ENCODE data around the gene TCHH. TPM values are rescaled to one million over a fixed set of nuclear protein-coding genes. Genes with fewer than 3 reads are reported as not detected.
"Not testable (repeated sequence)": the region's sequence is repeated elsewhere in the genome, so short reads cannot be mapped to it uniquely, and the experiment has no call there.

Gene TCHH
- under 1 TPM in 1 of 2 experiments, not detected in 1; 0.08 TPM for total RNA-seq

GRCh38 chr1:152115344-152115743 lies at the start of gene TCHH:
Gene TCHH, minus strand, starts transcription at chr1:152115444. Its CDS starts 1,364 bp downstream, at chr1:152114080.
- Mint-ChIP-seq H3K9me3 (ENCODE audit: insufficient read depth) (no peaks in the 10 kb centered on the region), H3K36me3 (ENCODE audit: low read depth) (no peaks in the 10 kb centered on the region), H3K4me3 (no peak within 1 kb of the TSS), H3K27ac (no peak within 1 kb of the TSS), H3K4me1 (ENCODE audit: low read depth) (no peaks in the 10 kb centered on the region), H3K27me3 (ENCODE audit: low read depth) (peaks cover 47% of the 10 kb centered on the region)
- no peak for DNase-seq
- ChIA-PET POLR2A (interaction anchor here (0.6 kb wide), 1 partner anchor 30 kb away, joined by 3 read pairs; no protein-coding TSS in a partner anchor), CTCF (interaction anchor here (1.1 kb wide), 1 partner anchor 62 kb away, joined by 3 read pairs; no protein-coding TSS in a partner anchor)
- no peak for ATAC-seq

GRCh38 chr1:152164517-152165136 lies 49.4 kb upstream of the TCHH start:
- Mint-ChIP-seq H3K4me1 (ENCODE audit: low read depth) (peaks cover 11% of the 10 kb centered on the region), H3K27ac (no peak overlapping the region), H3K9me3 (ENCODE audit: insufficient read depth) (no peaks in the 10 kb centered on the region), H3K36me3 (ENCODE audit: low read depth) (no peaks in the 10 kb centered on the region), H3K27me3 (ENCODE audit: low read depth) (peaks cover 5% of the 10 kb centered on the region), H3K4me3 (no peak overlapping the region)
- ChIA-PET CTCF (interaction anchor here (0.5 kb wide), 1 partner anchor 13 kb away, joined by 3 read pairs; no protein-coding TSS in a partner anchor), POLR2A (no interaction called here)
- ATAC-seq, result no peak
- no peak for DNase-seq

DNA sequence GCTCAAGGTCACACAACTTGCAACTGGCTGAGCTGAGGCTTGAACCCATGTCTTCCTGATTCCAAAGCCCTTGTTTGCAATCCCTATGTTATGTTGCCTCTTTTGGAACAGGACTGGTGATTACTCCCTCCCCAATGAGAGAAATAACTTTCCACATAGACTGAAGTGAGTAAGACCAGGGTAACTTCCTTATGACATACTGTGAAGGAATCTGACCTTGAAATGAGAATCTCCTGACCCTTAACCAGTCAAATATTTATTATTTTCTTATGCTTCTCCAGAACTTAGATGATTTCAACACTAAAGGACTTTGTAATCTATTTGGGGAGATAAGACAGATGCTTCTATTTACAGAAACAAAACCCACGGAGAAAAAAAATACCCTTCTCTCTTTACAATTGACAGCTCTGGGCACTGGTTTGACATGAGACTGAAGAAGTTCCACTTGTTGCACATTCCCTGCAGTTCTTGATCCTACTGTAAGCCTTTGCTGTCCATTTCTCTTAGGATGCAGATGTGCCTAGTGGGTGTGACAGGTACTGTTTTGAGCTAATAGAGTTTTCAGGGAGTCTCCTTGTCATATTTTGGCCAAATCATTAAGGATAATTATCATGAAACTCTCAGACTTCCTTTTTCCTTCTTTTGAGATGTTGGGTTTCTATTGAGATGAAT lies 47.7 kb upstream of the TCHH start:
- DNase-seq, result no peak
- ChIA-PET POLR2A (no interaction called here), CTCF (interaction anchor here (1.1 to 1.4 kb wide), 3 partner anchors 10 to 53 kb away, joined by 3 to 4 read pairs (median 3); no protein-coding TSS in a partner anchor)
- Mint-ChIP-seq H3K4me1 (ENCODE audit: low read depth) (peaks cover 11% of the 10 kb centered on the region), H3K9me3 (ENCODE audit: insufficient read depth) (no peaks in the 10 kb centered on the region), H3K27ac (no peak overlapping the region), H3K27me3 (ENCODE audit: low read depth) (peaks cover 5% of the 10 kb centered on the region), H3K36me3 (ENCODE audit: low read depth) (no peaks in the 10 kb centered on the region), H3K4me3 (no peak overlapping the region)
- ATAC-seq, result no peak

GRCh38 chr1:152160576-152160975 lies 45.3 kb upstream of the TCHH start:
- ATAC-seq, result no peak
- ChIA-PET POLR2A (no interaction called here), CTCF (no interaction called here)
- H3K4me3 Mint-ChIP-seq, result no peak overlapping the region
- no peak overlapping the region for H3K27ac Mint-ChIP-seq
- H3K9me3 Mint-ChIP-seq (ENCODE audit: insufficient read depth), result no peaks in the 10 kb centered on the region
- no peak for DNase-seq
- H3K36me3 Mint-ChIP-seq (ENCODE audit: low read depth), result no peaks in the 10 kb centered on the region
- H3K27me3 Mint-ChIP-seq (ENCODE audit: low read depth), result peaks cover 5% of the 10 kb centered on the region
- peaks cover 3% of the 10 kb centered on the region for H3K4me1 Mint-ChIP-seq (ENCODE audit: low read depth)

DNA sequence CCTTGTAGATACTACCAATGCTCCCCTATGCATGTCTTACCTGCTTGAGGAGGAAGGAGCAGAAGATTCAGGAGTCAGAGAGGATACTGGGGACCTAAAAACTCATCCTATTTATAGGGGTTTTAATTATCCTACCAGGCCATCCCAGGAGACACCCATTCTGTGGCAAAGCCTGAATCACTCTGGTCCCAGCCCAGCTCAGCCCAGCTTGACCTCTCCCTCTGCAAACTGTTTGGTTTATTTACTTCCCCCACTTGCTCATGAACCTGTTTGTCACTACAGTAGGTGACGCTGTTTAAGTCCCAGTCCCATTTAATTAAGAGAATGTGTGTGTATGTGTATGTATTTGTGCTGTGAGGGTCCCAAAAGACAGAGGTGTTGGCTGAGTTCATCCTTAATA lies 43.9 kb upstream of the TCHH start, which contains the start of gene RPTN:
TSS of gene RPTN (minus strand) at position 85 of the 400 bp plus-strand sequence. CDS start 1,339 bp downstream, outside the sequence.
- ChIA-PET POLR2A (no interaction called here), CTCF (interaction anchor here (0.8 to 1.8 kb wide), 2 partner anchors 106 to 300 kb away, joined by 3 to 4 read pairs; no protein-coding TSS in a partner anchor)
- ATAC-seq (no peak), DNase-seq (no peak)
- no peak within 1 kb of the TSS for H3K27ac Mint-ChIP-seq
- no peaks in the 10 kb centered on the region for H3K9me3 Mint-ChIP-seq (ENCODE audit: insufficient read depth)
- peaks cover 4% of the 10 kb centered on the region for H3K27me3 Mint-ChIP-seq (ENCODE audit: low read depth)
- no peak within 1 kb of the TSS for H3K4me3 Mint-ChIP-seq
- no peaks in the 10 kb centered on the region for H3K4me1 Mint-ChIP-seq (ENCODE audit: low read depth)
- no peaks in the 10 kb centered on the region for H3K36me3 Mint-ChIP-seq (ENCODE audit: low read depth)

- peaks cover 18% of the 10 kb centered on the region for H3K27me3 Mint-ChIP-seq (ENCODE audit: low read depth)
- peaks cover 1% of the 10 kb centered on the region for H3K9me3 Mint-ChIP-seq (ENCODE audit: insufficient read depth)
- DNase-seq (no peak), ATAC-seq (no peak)
- no peaks in the 10 kb centered on the region for H3K36me3 Mint-ChIP-seq (ENCODE audit: low read depth)
- ChIA-PET POLR2A (no interaction called here), CTCF (no interaction called here)
- H3K4me1 Mint-ChIP-seq (ENCODE audit: low read depth), result no peaks in the 10 kb centered on the region
- no peak overlapping the region for H3K27ac Mint-ChIP-seq
- no peak overlapping the region for H3K4me3 Mint-ChIP-seq
Observed at GRCh38 chr1:152153996-152154395, 38.8 kb upstream of the TCHH start.

DNA sequence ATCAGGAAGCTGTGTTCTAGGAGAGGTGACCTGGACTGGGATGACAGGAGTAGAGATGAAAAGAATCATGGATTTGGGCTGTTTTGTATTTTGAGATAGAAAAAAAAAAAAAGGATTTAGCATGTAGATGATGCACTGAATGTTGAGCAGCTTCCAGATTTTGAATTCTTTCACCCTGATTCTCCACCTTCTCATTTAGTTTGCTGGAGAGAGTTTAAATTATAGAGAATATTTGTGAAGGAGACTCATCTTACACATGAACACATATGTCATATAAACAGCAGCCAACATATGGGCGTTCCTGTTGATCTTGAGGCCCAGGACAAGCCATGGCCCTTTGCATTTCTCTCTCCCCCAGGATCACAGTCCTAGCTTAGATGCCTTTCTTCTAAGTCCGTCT lies 36.4 kb upstream of the TCHH start:
- Mint-ChIP-seq H3K4me1 (ENCODE audit: low read depth) (no peaks in the 10 kb centered on the region), H3K4me3 (no peak overlapping the region), H3K36me3 (ENCODE audit: low read depth) (no peaks in the 10 kb centered on the region), H3K27me3 (ENCODE audit: low read depth) (peaks cover 18% of the 10 kb centered on the region), H3K27ac (no peak overlapping the region), H3K9me3 (ENCODE audit: insufficient read depth) (peaks cover 9% of the 10 kb centered on the region)
- CTCF ChIA-PET, result interaction anchor here (0.7 to 1.6 kb wide), 2 partner anchors 13 to 34 kb away, joined by 3 to 4 read pairs; no protein-coding TSS in a partner anchor
- ATAC-seq, result no peak
- DNase-seq, result no peak
- POLR2A ChIA-PET, result interaction anchor here (0.6 kb wide), 1 partner anchor 275 kb away, joined by 3 read pairs; no protein-coding TSS in a partner anchor

GRCh38 chr1:152148981-152149380 lies 33.7 kb upstream of the TCHH start:
- H3K9me3 Mint-ChIP-seq (ENCODE audit: insufficient read depth), result peaks cover 9% of the 10 kb centered on the region
- DNase-seq, result no peak
- POLR2A ChIA-PET, result no interaction called here
- H3K4me3 Mint-ChIP-seq, result no peak overlapping the region
- ATAC-seq, result no peak
- no peaks in the 10 kb centered on the region for H3K4me1 Mint-ChIP-seq (ENCODE audit: low read depth)
- peaks cover 18% of the 10 kb centered on the region for H3K27me3 Mint-ChIP-seq (ENCODE audit: low read depth)
- CTCF ChIA-PET, result no interaction called here
- no peak overlapping the region for H3K27ac Mint-ChIP-seq
- no peaks in the 10 kb centered on the region for H3K36me3 Mint-ChIP-seq (ENCODE audit: low read depth)

GRCh38 chr1:152148051-152148450 lies 32.8 kb upstream of the TCHH start:
- ChIA-PET POLR2A (no interaction called here), CTCF (no interaction called here)
- no peaks in the 10 kb centered on the region for H3K4me1 Mint-ChIP-seq (ENCODE audit: low read depth)
- ATAC-seq, result no peak
- no peak for DNase-seq
- peaks cover 18% of the 10 kb centered on the region for H3K27me3 Mint-ChIP-seq (ENCODE audit: low read depth)
- no peaks in the 10 kb centered on the region for H3K36me3 Mint-ChIP-seq (ENCODE audit: low read depth)
- no peak overlapping the region for H3K27ac Mint-ChIP-seq
- peaks cover 9% of the 10 kb centered on the region for H3K9me3 Mint-ChIP-seq (ENCODE audit: insufficient read depth)
- no peak overlapping the region for H3K4me3 Mint-ChIP-seq

DNA sequence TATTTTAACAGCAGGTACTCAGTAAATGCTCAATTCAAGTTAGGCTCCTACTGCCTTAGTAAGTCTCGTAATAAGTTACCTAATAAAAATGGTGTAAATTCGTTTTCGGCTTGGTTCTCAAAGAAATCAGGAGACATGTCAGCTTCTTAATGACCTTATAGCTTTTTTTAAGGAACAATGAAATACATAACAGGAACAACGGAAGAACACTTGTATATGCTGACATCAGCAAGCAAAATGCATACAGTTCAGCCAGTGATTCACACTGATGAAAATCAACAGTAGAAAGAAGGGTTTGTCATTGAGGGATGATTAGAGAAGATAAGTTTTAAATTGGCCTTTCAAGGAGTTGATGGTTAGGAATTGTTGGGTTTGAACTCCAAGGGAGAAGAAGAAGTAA lies 30.5 kb upstream of the TCHH start:
- DNase-seq, result no peak
- Mint-ChIP-seq H3K27me3 (ENCODE audit: low read depth) (peaks cover 8% of the 10 kb centered on the region), H3K4me1 (ENCODE audit: low read depth) (no peaks in the 10 kb centered on the region), H3K4me3 (no peak overlapping the region), H3K27ac (no peak overlapping the region), H3K36me3 (ENCODE audit: low read depth) (no peaks in the 10 kb centered on the region), H3K9me3 (ENCODE audit: insufficient read depth) (peaks cover 9% of the 10 kb centered on the region)
- ChIA-PET POLR2A (no interaction called here), CTCF (no interaction called here)
- ATAC-seq, result no peak

DNA sequence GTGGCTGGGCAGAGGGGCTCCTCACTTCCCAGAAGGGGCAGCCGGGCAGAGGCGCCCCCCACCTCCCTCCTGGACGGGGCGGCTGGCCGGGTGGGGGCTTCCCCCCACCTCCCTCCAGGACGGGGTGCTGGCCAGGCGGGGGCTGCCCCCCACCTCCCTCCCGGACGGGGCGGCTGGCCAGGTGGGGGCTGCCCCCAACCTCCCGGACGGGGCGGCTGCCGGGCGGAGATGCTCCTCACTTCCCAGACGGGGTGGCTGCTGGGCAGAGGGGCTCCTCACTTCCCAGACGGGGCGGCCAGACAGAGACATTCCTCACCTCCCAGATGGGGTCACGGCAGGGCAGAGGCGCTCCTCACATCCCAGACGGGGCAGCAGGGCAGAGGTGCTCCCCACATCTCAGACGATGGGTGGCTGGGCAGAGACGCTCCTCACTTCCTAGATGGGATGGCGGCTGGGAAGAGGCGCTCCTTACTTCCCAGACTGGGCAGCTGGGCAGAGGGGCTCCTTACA lies 29.5 kb upstream of the TCHH start:
- H3K27ac Mint-ChIP-seq; POLR2A ChIA-PET; DNase-seq; ATAC-seq; CTCF ChIA-PET; H3K9me3 Mint-ChIP-seq (ENCODE audit: insufficient read depth); H3K4me1 Mint-ChIP-seq (ENCODE audit: low read depth); H3K27me3 Mint-ChIP-seq (ENCODE audit: low read depth); H3K36me3 Mint-ChIP-seq (ENCODE audit: low read depth); H3K4me3 Mint-ChIP-seq: not testable (repeated sequence)

DNA sequence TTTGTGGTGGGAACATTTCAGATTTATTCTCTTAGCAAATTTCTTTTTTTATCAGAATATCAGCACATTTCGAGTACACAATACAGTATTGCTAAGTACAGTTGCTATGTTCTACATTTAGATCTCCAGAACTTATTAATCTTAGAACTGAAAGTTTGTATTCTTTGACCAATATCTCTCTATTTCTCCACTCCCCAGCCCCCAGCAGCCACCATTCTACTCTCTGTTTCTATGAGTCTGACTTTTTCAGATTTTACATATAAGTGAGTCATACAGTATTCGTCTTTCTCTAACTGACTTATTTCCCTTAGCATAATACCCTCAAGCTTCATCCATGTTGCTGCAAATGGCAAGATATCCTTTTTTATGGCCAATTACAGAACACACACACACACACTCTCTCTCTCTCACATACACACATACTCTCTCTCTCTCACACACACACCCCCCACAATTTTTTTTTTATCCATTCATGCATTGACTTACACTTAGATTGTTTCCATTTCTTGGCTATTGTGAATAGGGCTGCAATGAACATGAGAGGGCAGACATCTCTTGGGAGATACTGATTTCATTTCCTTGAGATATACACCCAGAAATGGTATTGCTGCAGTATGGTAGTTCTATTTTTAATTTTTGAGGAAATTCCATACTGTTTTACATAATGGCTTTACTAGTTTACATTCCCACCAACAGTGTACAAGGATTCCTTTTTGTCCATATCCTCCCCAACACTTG lies 28.1 kb upstream of the TCHH start:
- H3K27me3 Mint-ChIP-seq (ENCODE audit: low read depth), result peaks cover 14% of the 10 kb centered on the region
- H3K9me3 Mint-ChIP-seq (ENCODE audit: insufficient read depth), result peaks cover 3% of the 10 kb centered on the region
- ChIA-PET CTCF (no interaction called here), POLR2A (no interaction called here)
- DNase-seq, result no peak
- no peak for ATAC-seq
- H3K4me1 Mint-ChIP-seq (ENCODE audit: low read depth), result no peaks in the 10 kb centered on the region
- no peaks in the 10 kb centered on the region for H3K36me3 Mint-ChIP-seq (ENCODE audit: low read depth)
- H3K27ac Mint-ChIP-seq, result no peak overlapping the region
- no peak overlapping the region for H3K4me3 Mint-ChIP-seq
